GM12878 (cell line): Measurements from ENCODE around the gene EZH2. TPM values are rescaled to one million over a fixed set of nuclear protein-coding genes. Genes with fewer than 3 reads are reported as not detected.

Source experiments
- ASH2L ChIP-seq: fragments of 300-600, 200-600 bp; sonication (generic); IDR thresholded peaks from 2 replicates; pipeline ENCODE4 v1.6.1; 2017; ENCODE audit warnings: low read depth, mild to moderate bottlenecking, borderline replicate concordance
- DPF2 ChIP-seq: fragments of 450-650 bp; IDR thresholded peaks from 2 replicates; pipeline ENCODE4 v1.6.1; 2017; ENCODE audit warnings: mild to moderate bottlenecking
- ELK1 ChIP-seq: IDR thresholded peaks from 2 replicates; pipeline ENCODE4 v1.6.1; 2012; ENCODE audit warnings: low read depth, low read length, improper control_type of control experiment
- EP300 ChIP-seq, 2 experiments: fragments of 150-350 bp in 1 of 2; IDR thresholded peaks; 2 replicates each; pipeline ENCODE4 v1.6.1; 2011 to 2012; ENCODE audit warnings: low read depth in 2 of 2, low read length in 2 of 2, borderline replicate concordance in 1 of 2, improper control_type of control experiment in 1 of 2, inconsistent platforms in 1 of 2; ENCODE audit not compliant: control insufficient read depth in 1 of 2
- ETV6 ChIP-seq, 2 experiments: fragments of 450-650 bp in 1 of 2; IDR thresholded peaks in 1 of 2; conservative IDR thresholded peaks in 1 of 2; 2 replicates each; pipeline ENCODE4 v1.6.1; 2014; ENCODE audit warnings: antibody characterized with exemption in 1 of 2, borderline replicate concordance in 1 of 2, low read depth in 1 of 2, mild to moderate bottlenecking in 1 of 2, moderate library complexity in 1 of 2
- FOXM1 ChIP-seq: IDR thresholded peaks from 2 replicates; pipeline ENCODE4 v1.6.1; 2012; ENCODE audit warnings: low read depth, mild to moderate bottlenecking, inconsistent platforms, low read length, moderate library complexity
- KAT2A ChIP-seq: conservative IDR thresholded peaks from 2 replicates; pipeline ENCODE4 v1.6.1; 2011; ENCODE audit warnings: low read depth, low read length; ENCODE audit not compliant: control insufficient read depth
- MAX ChIP-seq: IDR thresholded peaks from 2 replicates; pipeline ENCODE4 v1.6.1; 2012; ENCODE audit warnings: low read depth, low read length, improper control_type of control experiment
- MYB ChIP-seq: fragments of 150-350 bp; IDR thresholded peaks from 2 replicates; pipeline ENCODE4 v1.6.1; 2014; ENCODE audit warnings: mild to moderate bottlenecking, low read depth, low read length, borderline replicate concordance
- RBBP5 ChIP-seq: fragments of 200-600 bp; sonication (generic); conservative IDR thresholded peaks from 2 replicates; pipeline ENCODE4 v1.6.1; 2016
- RELB ChIP-seq: fragments of 450-650 bp; IDR thresholded peaks from 2 replicates; pipeline ENCODE4 v1.6.1; 2017; ENCODE audit warnings: low read depth, mild to moderate bottlenecking, moderate library complexity
- SIN3A ChIP-seq: IDR thresholded peaks from 2 replicates; pipeline ENCODE4 v1.6.1; 2012; ENCODE audit warnings: low read depth, low read length, improper control_type of control experiment
- SRF ChIP-seq, 2 experiments: IDR thresholded peaks; 2 replicates each; pipeline ENCODE4 v1.6.1; 2011; ENCODE audit warnings: low read depth in 2 of 2, low read length in 2 of 2, mild to moderate bottlenecking in 1 of 2, moderate library complexity in 1 of 2
- SUPT20H ChIP-seq: IDR thresholded peaks from 2 replicates; pipeline ENCODE4 v1.6.1; 2011; ENCODE audit warnings: low read depth, mild to moderate bottlenecking, low read length, moderate library complexity, borderline replicate concordance; ENCODE audit not compliant: control insufficient read depth
- SUZ12 ChIP-seq: fragments of 200-600 bp; sonication (generic); IDR thresholded peaks from one replicate; pipeline ENCODE4 v1.6.1; 2018; ENCODE audit warnings: antibody characterized with exemption, mild to moderate bottlenecking; ENCODE audit not compliant: unreplicated experiment
- TARDBP ChIP-seq: IDR thresholded peaks from 2 replicates; pipeline ENCODE4 v1.6.1; 2016; ENCODE audit warnings: borderline replicate concordance
- USF2 ChIP-seq: IDR thresholded peaks from 2 replicates; pipeline ENCODE4 v1.6.1; 2011; ENCODE audit warnings: low read depth, low read length, improper control_type of control experiment, borderline replicate concordance
- ZNF217 ChIP-seq: fragments of 450-650 bp; IDR thresholded peaks from 2 replicates; pipeline ENCODE4 v1.6.1; 2017; ENCODE audit warnings: antibody characterized with exemption, mild to moderate bottlenecking
- ZNF274 ChIP-seq: IDR thresholded peaks from one replicate; pipeline ENCODE4 v1.8.0; 2011; ENCODE audit not compliant: insufficient read length, insufficient read depth
- polyA plus RNA-seq, 11 experiments: library from polyadenylated mRNA; depleted of rRNA in 4 of 11; unstranded in 6 of 11; stranded (reverse) in 5 of 11; fragments of >200 nt; fragmentation: Nextera tagmentation in 4 of 11; fragmentation: Illumina TruSeq in 1 of 11; extraction: Ambion mirVana in 4 of 11; extraction: Trizol in 1 of 11; gene quantifications; 1 replicate in 1 of 11; 2 replicates in 10 of 11; pipeline versions ENCODE4 v1.2.1 to v1.2.3, GENCODE V29; 2011 to 2016; ENCODE audit warnings: inconsistent platforms in 2 of 11, missing spikeins in 2 of 11, low read depth in 1 of 11
- total RNA-seq, 4 experiments: library from RNA; depleted of rRNA in 3 of 4; stranded (reverse); fragments of >200 nt in 3 of 4; fragmentation: Illumina TruSeq in 1 of 4; extraction: Trizol in 1 of 4; gene quantifications; 2 replicates each; pipeline versions ENCODE4 v1.2.1 to v1.2.3, GENCODE V29; 2013 to 2021
- TF ChIP-seq, protein P1 (sequence below): IDR thresholded peaks from 2 replicates; pipeline ENCODE4 v1.6.1; 2012; ENCODE audit warnings: improper control_type of control experiment, low read depth, low read length; ENCODE audit not compliant: insufficient replicate concordance

The EZH2 gene
- total and polyA plus RNA-seq, 10 of the 15 experiments (the other 5 are each of a cell fraction or from before 2014, with no cell fraction given): 19.4 to 69.6 (median 40.8) TPM

DNA sequence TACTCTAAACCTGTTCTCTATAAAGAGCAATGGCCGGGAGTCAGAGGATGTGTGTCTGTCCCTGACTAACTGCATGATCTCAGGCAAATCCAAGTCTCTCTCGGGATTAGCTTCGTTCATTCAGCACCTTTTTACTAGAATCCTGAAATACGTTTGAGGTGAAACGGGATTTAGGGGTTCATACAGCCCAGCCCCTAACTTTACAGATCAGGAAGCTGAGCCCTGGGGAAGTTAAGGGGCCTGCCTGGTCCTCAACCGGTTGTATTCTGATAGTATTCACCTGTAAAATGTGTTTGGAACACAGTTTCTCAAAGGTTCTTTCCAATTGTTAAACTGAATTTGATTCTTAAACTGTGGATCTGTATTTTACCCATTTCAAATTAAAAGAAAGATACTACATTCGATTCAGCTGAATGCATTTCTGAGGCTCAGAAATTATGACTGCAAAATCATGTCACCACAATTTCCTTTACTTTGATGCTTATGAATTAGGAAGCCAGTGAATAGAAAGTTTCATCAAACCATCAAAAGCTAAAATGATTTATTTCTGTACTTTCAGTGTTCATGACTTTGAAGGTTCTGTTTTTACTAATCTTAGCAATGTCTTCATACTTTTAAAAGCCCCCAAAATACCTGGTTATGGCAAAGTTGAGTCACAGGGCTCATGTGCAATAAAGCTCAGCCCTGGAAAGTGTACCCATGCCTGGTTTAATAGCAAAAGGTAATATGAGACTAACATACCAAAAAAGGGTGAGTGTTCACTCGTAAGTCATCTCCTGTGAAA lies 28.9 kb upstream of the EZH2 start (continued):
- TF ChIP-seq, protein P1, sequence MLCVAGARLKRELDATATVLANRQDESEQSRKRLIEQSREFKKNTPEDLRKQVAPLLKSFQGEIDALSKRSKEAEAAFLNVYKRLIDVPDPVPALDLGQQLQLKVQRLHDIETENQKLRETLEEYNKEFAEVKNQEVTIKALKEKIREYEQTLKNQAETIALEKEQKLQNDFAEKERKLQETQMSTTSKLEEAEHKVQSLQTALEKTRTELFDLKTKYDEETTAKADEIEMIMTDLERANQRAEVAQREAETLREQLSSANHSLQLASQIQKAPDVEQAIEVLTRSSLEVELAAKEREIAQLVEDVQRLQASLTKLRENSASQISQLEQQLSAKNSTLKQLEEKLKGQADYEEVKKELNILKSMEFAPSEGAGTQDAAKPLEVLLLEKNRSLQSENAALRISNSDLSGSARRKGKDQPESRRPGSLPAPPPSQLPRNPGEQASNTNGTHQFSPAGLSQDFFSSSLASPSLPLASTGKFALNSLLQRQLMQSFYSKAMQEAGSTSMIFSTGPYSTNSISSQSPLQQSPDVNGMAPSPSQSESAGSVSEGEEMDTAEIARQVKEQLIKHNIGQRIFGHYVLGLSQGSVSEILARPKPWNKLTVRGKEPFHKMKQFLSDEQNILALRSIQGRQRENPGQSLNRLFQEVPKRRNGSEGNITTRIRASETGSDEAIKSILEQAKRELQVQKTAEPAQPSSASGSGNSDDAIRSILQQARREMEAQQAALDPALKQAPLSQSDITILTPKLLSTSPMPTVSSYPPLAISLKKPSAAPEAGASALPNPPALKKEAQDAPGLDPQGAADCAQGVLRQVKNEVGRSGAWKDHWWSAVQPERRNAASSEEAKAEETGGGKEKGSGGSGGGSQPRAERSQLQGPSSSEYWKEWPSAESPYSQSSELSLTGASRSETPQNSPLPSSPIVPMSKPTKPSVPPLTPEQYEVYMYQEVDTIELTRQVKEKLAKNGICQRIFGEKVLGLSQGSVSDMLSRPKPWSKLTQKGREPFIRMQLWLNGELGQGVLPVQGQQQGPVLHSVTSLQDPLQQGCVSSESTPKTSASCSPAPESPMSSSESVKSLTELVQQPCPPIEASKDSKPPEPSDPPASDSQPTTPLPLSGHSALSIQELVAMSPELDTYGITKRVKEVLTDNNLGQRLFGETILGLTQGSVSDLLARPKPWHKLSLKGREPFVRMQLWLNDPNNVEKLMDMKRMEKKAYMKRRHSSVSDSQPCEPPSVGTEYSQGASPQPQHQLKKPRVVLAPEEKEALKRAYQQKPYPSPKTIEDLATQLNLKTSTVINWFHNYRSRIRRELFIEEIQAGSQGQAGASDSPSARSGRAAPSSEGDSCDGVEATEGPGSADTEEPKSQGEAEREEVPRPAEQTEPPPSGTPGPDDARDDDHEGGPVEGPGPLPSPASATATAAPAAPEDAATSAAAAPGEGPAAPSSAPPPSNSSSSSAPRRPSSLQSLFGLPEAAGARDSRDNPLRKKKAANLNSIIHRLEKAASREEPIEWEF: no peak
- no peak for TF ChIP-seq KAT2A
- no peak for TF ChIP-seq SIN3A
- TF ChIP-seq MAX: no peak
- no peak for TF ChIP-seq SUZ12
- no peak for TF ChIP-seq USF2
- peak; percentile 63; the same call in 1 of the 2 replicates for TF ChIP-seq RELB
- no peak for TF ChIP-seq TARDBP
- no peak for TF ChIP-seq SUPT20H
- peak; percentile 100 for TF ChIP-seq ZNF217
- TF ChIP-seq DPF2: peak; percentile 66
- TF ChIP-seq ETV6 (conservative IDR thresholded peaks at IDR 0.05 in 1 of 2, IDR thresholded peaks at IDR 0.05 in 1 of 2; ENCODE audit: borderline replicate concordance in 1 of 2, low read depth in 1 of 2): peak in 1 of 2 experiments; percentile 79; a peak in 1 of 4 replicates
- peak; percentile 99 for TF ChIP-seq FOXM1
- no peak for TF ChIP-seq ELK1
- no peak for TF ChIP-seq SRF (IDR thresholded peaks at IDR 0.05; ENCODE audit: low read depth in 2 of 2, low read length in 2 of 2)
- TF ChIP-seq MYB: no peak
- no peak for TF ChIP-seq ZNF274
- TF ChIP-seq EP300 (IDR thresholded peaks at IDR 0.05; ENCODE audit: borderline replicate concordance in 1 of 2, control insufficient read depth in 1 of 2, low read depth in 2 of 2, low read length in 2 of 2): peak; percentile 43 to 83; a peak in 2 of 4 replicates
- no peak for TF ChIP-seq RBBP5
- TF ChIP-seq ASH2L: no peak
